SK-N-SH treated with all-trans-retinoic acid at 6 μM for 48 hours (cell line): Measurements from ENCODE around the gene UGT1A10.

ENCODE experiments used
- ATAC-seq: fragments of 200-7000 bp; cut with Tn5 transposase; 3 replicates; pipeline ENCODE4 v1.9.1; 2020; ENCODE audit warnings: mild to moderate bottlenecking, moderate library complexity
- ARNTL ChIP-seq: fragments of 450-650 bp; formaldehyde crosslinking; IDR thresholded peaks from 2 replicates; pipeline ENCODE4 v1.5.0; 2020; ENCODE audit warnings: low read depth, mild to moderate bottlenecking, moderate library complexity, borderline replicate concordance
- BACH2 ChIP-seq: fragments of 250-450 bp; sonication (Bioruptor Pico); IDR thresholded peaks from 2 replicates; pipeline ENCODE4 v1.9.0; 2021; ENCODE audit warnings: mild to moderate bottlenecking, borderline replicate concordance
- CSDC2 ChIP-seq: fragments of 250-450 bp; sonication (Bioruptor Pico); IDR thresholded peaks from 2 replicates; pipeline ENCODE4 v1.5.0; 2020; ENCODE audit warnings: mild to moderate bottlenecking, moderate library complexity
- ESRRG ChIP-seq: fragments of 250-450 bp; sonication (Bioruptor Pico); IDR thresholded peaks from 2 replicates; pipeline ENCODE4 v1.6.1; 2021; ENCODE audit warnings: mild to moderate bottlenecking
- GLIS3 ChIP-seq: fragments of 250-450 bp; sonication (Bioruptor Pico); IDR thresholded peaks from 2 replicates; pipeline ENCODE4 v1.5.0; 2020; ENCODE audit warnings: mild to moderate bottlenecking, moderate library complexity
- ISL1 ChIP-seq: fragments of 250-450 bp; sonication (Bioruptor Pico); IDR thresholded peaks from 2 replicates; pipeline ENCODE4 v2.1.2; 2022; ENCODE audit warnings: mild to moderate bottlenecking, moderate library complexity
- OSR1 ChIP-seq: fragments of 250-450 bp; sonication (Bioruptor Pico); IDR thresholded peaks from 2 replicates; pipeline ENCODE4 v1.8.0; 2022; ENCODE audit warnings: moderate library complexity, mild to moderate bottlenecking, inconsistent platforms
- PPARA ChIP-seq: fragments of 250-450 bp; sonication (Bioruptor Pico); IDR thresholded peaks from 2 replicates; pipeline ENCODE4 v1.5.0; 2020; ENCODE audit warnings: mild to moderate bottlenecking, borderline replicate concordance
- RARB ChIP-seq: fragments of 250-450 bp; sonication (Bioruptor Pico); IDR thresholded peaks from 2 replicates; pipeline ENCODE4 v1.8.0; 2021; ENCODE audit warnings: mild to moderate bottlenecking, moderate library complexity
- SNAI2 ChIP-seq: fragments of 250-450 bp; sonication (Bioruptor Pico); IDR thresholded peaks from 2 replicates; pipeline ENCODE4 v1.5.0; 2020; ENCODE audit warnings: mild to moderate bottlenecking, moderate library complexity
- TCF4 ChIP-seq: fragments of 250-450 bp; sonication (Bioruptor Pico); IDR thresholded peaks from 2 replicates; pipeline ENCODE4 v1.8.0; 2021; ENCODE audit warnings: mild to moderate bottlenecking, moderate library complexity, borderline replicate concordance
- TOX ChIP-seq: fragments of 250-450 bp; sonication (Bioruptor Pico); IDR thresholded peaks from 2 replicates; pipeline ENCODE4 v1.8.0; 2021; ENCODE audit warnings: mild to moderate bottlenecking, moderate library complexity, borderline replicate concordance
- ZC3H10 ChIP-seq: fragments of 250-450 bp; sonication (Bioruptor Pico); IDR thresholded peaks from 2 replicates; pipeline ENCODE4 v1.5.1; 2021; ENCODE audit warnings: mild to moderate bottlenecking, moderate library complexity
- ZFP3 ChIP-seq: fragments of 250-450 bp; sonication (Bioruptor Pico); IDR thresholded peaks from 2 replicates; pipeline ENCODE4 v1.5.0; 2020; ENCODE audit warnings: mild to moderate bottlenecking, moderate library complexity
- ZFP30 ChIP-seq: fragments of 450-650 bp; formaldehyde crosslinking; IDR thresholded peaks from 2 replicates; pipeline ENCODE4 v1.5.0; 2022; ENCODE audit warnings: mild to moderate bottlenecking, moderate library complexity
- ZNF565 ChIP-seq: fragments of 450-650 bp; formaldehyde crosslinking; conservative IDR thresholded peaks from 2 replicates; pipeline ENCODE4 v1.5.0; 2020; ENCODE audit warnings: low read depth, mild to moderate bottlenecking, moderate library complexity
- ZNF70 ChIP-seq: fragments of 450-650 bp; formaldehyde crosslinking; IDR thresholded peaks from 2 replicates; pipeline ENCODE4 v1.5.0; 2020; ENCODE audit warnings: mild to moderate bottlenecking, moderate library complexity
- TF ChIP-seq, protein P1 (sequence below): fragments of 250-450 bp; sonication (Bioruptor Pico); IDR thresholded peaks from 2 replicates; pipeline ENCODE4 v1.8.0; 2021; ENCODE audit warnings: low read depth, mild to moderate bottlenecking, moderate library complexity, borderline replicate concordance
- TF ChIP-seq, protein P2 (sequence below): fragments of 250-450 bp; sonication (Bioruptor Pico); IDR thresholded peaks from 2 replicates; pipeline ENCODE4 v1.5.1; 2020; ENCODE audit warnings: low read depth, mild to moderate bottlenecking, moderate library complexity
- TF ChIP-seq, protein P3 (sequence below): fragments of 250-450 bp; sonication (Bioruptor Pico); IDR thresholded peaks from 2 replicates; pipeline ENCODE4 v1.8.0; 2020; ENCODE audit warnings: mild to moderate bottlenecking, moderate library complexity, borderline replicate concordance
- TF ChIP-seq, protein P4 (sequence below): fragments of 250-450 bp; sonication (Bioruptor Pico); IDR thresholded peaks from 2 replicates; pipeline ENCODE4 v1.5.0; 2020; ENCODE audit warnings: mild to moderate bottlenecking, moderate library complexity
- TF ChIP-seq, protein P5 (sequence below): fragments of 250-450 bp; sonication (Bioruptor Pico); IDR thresholded peaks from 2 replicates; pipeline ENCODE4 v1.5.1; 2021; ENCODE audit warnings: mild to moderate bottlenecking, moderate library complexity

Gene UGT1A10

DNA sequence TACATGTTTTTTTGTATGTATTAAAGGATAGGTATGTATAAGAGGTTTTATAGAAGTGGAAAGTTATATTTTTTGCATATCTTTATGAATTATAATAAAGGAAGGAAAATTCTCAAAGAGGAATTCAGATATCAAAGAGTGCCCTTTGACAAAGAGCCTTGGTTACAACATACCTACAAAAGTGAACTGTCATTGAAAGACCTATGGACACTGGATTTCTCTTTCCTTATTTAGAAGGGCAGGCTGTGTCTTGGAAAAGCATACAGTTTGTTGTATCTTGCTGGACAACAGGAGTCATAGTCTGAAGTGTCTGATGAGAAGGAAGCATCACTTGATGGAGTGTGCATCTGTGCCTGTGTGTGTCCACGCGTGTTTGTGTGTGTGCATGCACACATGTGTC lies 15.2 kb downstream of the UGT1A10 start:
- ATAC-seq = no peak
- TF ChIP-seq ZFP30 (CRISPR knock-in tag) (no peak), BACH2 (CRISPR knock-in tag) (no peak), TCF4 (CRISPR knock-in tag) (no peak), RARB (no peak), OSR1 (CRISPR knock-in tag) (no peak)
- TF ChIP-seq, protein P1, sequence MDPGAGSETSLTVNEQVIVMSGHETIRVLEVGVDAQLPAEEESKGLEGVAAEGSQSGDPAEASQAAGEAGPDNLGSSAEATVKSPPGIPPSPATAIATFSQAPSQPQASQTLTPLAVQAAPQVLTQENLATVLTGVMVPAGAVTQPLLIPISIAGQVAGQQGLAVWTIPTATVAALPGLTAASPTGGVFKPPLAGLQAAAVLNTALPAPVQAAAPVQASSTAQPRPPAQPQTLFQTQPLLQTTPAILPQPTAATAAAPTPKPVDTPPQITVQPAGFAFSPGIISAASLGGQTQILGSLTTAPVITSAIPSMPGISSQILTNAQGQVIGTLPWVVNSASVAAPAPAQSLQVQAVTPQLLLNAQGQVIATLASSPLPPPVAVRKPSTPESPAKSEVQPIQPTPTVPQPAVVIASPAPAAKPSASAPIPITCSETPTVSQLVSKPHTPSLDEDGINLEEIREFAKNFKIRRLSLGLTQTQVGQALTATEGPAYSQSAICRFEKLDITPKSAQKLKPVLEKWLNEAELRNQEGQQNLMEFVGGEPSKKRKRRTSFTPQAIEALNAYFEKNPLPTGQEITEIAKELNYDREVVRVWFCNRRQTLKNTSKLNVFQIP (CRISPR knock-in tag) = no peak
- TF ChIP-seq, protein P2, sequence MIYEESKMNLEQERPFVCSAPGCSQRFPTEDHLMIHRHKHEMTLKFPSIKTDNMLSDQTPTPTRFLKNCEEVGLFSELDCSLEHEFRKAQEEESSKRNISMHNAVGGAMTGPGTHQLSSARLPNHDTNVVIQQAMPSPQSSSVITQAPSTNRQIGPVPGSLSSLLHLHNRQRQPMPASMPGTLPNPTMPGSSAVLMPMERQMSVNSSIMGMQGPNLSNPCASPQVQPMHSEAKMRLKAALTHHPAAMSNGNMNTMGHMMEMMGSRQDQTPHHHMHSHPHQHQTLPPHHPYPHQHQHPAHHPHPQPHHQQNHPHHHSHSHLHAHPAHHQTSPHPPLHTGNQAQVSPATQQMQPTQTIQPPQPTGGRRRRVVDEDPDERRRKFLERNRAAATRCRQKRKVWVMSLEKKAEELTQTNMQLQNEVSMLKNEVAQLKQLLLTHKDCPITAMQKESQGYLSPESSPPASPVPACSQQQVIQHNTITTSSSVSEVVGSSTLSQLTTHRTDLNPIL = no peak

DNA sequence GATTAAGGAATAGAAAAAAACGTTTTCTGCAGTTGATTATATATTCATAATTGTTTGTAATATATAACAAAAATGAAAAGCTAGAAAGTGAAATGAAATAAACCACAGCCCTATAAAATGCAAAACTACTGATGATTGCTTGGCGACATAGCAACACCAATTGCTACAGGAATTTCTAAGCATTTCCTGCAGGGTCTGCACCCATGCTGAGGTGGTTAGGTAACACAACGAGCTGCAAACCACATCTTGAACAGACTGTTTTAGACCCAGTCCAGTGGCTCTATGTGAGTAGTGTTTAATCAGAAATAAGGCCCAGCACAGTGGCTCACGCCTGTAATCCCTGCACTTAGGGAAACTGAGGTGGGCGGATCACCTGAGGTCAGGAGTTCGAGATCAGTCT lies 18.3 kb downstream of the UGT1A10 start:
- ATAC-seq = no peak
- TF ChIP-seq ZNF70 (no peak), RARB (no peak), ZNF565 (CRISPR knock-in tag) (no peak), BACH2 (CRISPR knock-in tag) (no peak), ISL1 (CRISPR knock-in tag) (no peak), ESRRG (CRISPR knock-in tag) (no peak), ARNTL (no peak), GLIS3 (CRISPR knock-in tag) (no peak), OSR1 (CRISPR knock-in tag) (no peak), SNAI2 (CRISPR knock-in tag) (no peak), TOX (CRISPR knock-in tag) (no peak), TCF4 (CRISPR knock-in tag) (no peak), ZC3H10 (CRISPR knock-in tag) (no peak), PPARA (CRISPR knock-in tag) (no peak)
- TF ChIP-seq, protein P1 (CRISPR knock-in tag) = no peak
- TF ChIP-seq, protein P3, sequence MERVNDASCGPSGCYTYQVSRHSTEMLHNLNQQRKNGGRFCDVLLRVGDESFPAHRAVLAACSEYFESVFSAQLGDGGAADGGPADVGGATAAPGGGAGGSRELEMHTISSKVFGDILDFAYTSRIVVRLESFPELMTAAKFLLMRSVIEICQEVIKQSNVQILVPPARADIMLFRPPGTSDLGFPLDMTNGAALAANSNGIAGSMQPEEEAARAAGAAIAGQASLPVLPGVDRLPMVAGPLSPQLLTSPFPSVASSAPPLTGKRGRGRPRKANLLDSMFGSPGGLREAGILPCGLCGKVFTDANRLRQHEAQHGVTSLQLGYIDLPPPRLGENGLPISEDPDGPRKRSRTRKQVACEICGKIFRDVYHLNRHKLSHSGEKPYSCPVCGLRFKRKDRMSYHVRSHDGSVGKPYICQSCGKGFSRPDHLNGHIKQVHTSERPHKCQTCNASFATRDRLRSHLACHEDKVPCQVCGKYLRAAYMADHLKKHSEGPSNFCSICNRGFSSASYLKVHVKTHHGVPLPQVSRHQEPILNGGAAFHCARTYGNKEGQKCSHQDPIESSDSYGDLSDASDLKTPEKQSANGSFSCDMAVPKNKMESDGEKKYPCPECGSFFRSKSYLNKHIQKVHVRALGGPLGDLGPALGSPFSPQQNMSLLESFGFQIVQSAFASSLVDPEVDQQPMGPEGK (CRISPR knock-in tag) = no peak
- TF ChIP-seq, protein P4, sequence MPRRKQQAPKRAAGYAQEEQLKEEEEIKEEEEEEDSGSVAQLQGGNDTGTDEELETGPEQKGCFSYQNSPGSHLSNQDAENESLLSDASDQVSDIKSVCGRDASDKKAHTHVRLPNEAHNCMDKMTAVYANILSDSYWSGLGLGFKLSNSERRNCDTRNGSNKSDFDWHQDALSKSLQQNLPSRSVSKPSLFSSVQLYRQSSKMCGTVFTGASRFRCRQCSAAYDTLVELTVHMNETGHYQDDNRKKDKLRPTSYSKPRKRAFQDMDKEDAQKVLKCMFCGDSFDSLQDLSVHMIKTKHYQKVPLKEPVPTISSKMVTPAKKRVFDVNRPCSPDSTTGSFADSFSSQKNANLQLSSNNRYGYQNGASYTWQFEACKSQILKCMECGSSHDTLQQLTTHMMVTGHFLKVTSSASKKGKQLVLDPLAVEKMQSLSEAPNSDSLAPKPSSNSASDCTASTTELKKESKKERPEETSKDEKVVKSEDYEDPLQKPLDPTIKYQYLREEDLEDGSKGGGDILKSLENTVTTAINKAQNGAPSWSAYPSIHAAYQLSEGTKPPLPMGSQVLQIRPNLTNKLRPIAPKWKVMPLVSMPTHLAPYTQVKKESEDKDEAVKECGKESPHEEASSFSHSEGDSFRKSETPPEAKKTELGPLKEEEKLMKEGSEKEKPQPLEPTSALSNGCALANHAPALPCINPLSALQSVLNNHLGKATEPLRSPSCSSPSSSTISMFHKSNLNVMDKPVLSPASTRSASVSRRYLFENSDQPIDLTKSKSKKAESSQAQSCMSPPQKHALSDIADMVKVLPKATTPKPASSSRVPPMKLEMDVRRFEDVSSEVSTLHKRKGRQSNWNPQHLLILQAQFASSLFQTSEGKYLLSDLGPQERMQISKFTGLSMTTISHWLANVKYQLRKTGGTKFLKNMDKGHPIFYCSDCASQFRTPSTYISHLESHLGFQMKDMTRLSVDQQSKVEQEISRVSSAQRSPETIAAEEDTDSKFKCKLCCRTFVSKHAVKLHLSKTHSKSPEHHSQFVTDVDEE (CRISPR knock-in tag) = no peak

DNA sequence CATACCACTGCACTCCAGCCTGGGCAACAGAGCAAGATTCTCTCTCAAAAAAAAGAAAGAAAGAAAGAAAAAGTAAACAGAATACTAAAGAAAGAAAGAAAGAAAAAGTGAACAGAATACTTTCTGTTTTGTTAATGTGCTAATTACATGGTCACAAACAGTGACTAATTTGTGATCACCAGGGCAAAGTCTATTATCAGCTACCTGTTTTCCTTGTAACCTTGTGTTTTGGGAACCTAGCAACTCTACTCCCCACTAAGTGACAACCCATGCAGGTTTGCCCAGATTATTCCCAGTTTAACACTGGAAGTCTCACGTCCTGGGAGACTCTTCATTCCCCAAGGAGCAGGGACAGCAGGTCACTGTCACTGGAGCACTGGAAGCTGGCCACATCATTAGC lies 18.8 kb downstream of the UGT1A10 start:
- no peak for ATAC-seq
- TF ChIP-seq GLIS3 (CRISPR knock-in tag) = no peak
- TF ChIP-seq, protein P1 (CRISPR knock-in tag) = no peak
- TF ChIP-seq ISL1 (CRISPR knock-in tag) = no peak
- no peak for TF ChIP-seq TOX (CRISPR knock-in tag)
- TF ChIP-seq ZC3H10 (CRISPR knock-in tag) = no peak
- TF ChIP-seq, protein P3 (CRISPR knock-in tag) = no peak
- TF ChIP-seq, protein P5, sequence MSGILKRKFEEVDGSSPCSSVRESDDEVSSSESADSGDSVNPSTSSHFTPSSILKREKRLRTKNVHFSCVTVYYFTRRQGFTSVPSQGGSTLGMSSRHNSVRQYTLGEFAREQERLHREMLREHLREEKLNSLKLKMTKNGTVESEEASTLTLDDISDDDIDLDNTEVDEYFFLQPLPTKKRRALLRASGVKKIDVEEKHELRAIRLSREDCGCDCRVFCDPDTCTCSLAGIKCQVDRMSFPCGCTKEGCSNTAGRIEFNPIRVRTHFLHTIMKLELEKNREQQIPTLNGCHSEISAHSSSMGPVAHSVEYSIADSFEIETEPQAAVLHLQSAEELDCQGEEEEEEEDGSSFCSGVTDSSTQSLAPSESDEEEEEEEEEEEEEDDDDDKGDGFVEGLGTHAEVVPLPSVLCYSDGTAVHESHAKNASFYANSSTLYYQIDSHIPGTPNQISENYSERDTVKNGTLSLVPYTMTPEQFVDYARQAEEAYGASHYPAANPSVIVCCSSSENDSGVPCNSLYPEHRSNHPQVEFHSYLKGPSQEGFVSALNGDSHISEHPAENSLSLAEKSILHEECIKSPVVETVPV (CRISPR knock-in tag) = no peak
- TF ChIP-seq OSR1 (CRISPR knock-in tag) = no peak
- TF ChIP-seq TCF4 (CRISPR knock-in tag) = no peak
- TF ChIP-seq ARNTL = no peak
- no peak for TF ChIP-seq ZFP3 (CRISPR knock-in tag)
- no peak for TF ChIP-seq CSDC2 (CRISPR knock-in tag)
- no peak for TF ChIP-seq ZFP30 (CRISPR knock-in tag)
